A549 (cell line): Measurements from ENCODE around the gene TBC1D24.
"Not testable (repeated sequence)": the region's sequence is repeated elsewhere in the genome, so short reads cannot be mapped to it uniquely, and the experiment has no call there.

Experiments used
- CHD4 ChIP-seq: fragments of 200-600 bp; sonication (generic); IDR thresholded peaks from 2 replicates; pipeline ENCODE4 v1.6.1; 2016; ENCODE audit warnings: antibody characterized with exemption, mild to moderate bottlenecking, borderline replicate concordance
- HMGXB4 ChIP-seq: fragments of 250-450 bp; sonication (Bioruptor Pico); IDR thresholded peaks from 2 replicates; pipeline ENCODE4 v1.5.0; 2021; ENCODE audit warnings: mild to moderate bottlenecking, moderate library complexity, borderline replicate concordance
- JUNB ChIP-seq: fragments of >200 bp; sonication (Bioruptor Twin); formaldehyde crosslinking; IDR thresholded peaks from 2 replicates; pipeline ENCODE4 v1.6.1; 2016
- NR3C1 ChIP-seq: fragments of >200 bp; sonication (Bioruptor Twin); formaldehyde crosslinking; IDR thresholded peaks from 3 replicates; pipeline ENCODE4 v1.6.1; 2017
- POLR2A ChIP-seq: IDR thresholded peaks from 2 replicates; pipeline ENCODE4 v1.6.1; 2012; ENCODE audit warnings: mild to moderate bottlenecking, low read length
- POLR2AphosphoS2 ChIP-seq: conservative IDR thresholded peaks from 2 replicates; pipeline ENCODE4 v1.6.1; 2012; ENCODE audit warnings: low read length, improper control_type of control experiment, inconsistent platforms
- RAD21 ChIP-seq, 2 experiments: fragments of >200 bp in 1 of 2; sonication (Bioruptor Twin) in 1 of 2; formaldehyde crosslinking in 1 of 2; IDR thresholded peaks in 1 of 2; conservative IDR thresholded peaks in 1 of 2; 2 replicates in 1 of 2; 3 replicates in 1 of 2; pipeline ENCODE4 v1.6.1; 2012 to 2018; ENCODE audit warnings: inconsistent platforms in 1 of 2
- RFX5 ChIP-seq: fragments of 450-650 bp; IDR thresholded peaks from 2 replicates; pipeline ENCODE4 v1.7.1; 2014; ENCODE audit warnings: antibody characterized with exemption, mild to moderate bottlenecking, moderate library complexity
- SREBF2 ChIP-seq: fragments of 450-650 bp; IDR thresholded peaks from 2 replicates; pipeline ENCODE4 v1.6.1; 2014; ENCODE audit warnings: mild to moderate bottlenecking, moderate library complexity
- TF ChIP-seq, protein P1 (sequence below): fragments of >200 bp; sonication (Bioruptor Twin); formaldehyde crosslinking; IDR thresholded peaks from 3 replicates; pipeline ENCODE4 v1.5.1; 2016
- TF ChIP-seq, protein P2 (sequence below): IDR thresholded peaks from 2 replicates; pipeline ENCODE4 v1.6.1; 2012

- TF ChIP-seq, protein P1, sequence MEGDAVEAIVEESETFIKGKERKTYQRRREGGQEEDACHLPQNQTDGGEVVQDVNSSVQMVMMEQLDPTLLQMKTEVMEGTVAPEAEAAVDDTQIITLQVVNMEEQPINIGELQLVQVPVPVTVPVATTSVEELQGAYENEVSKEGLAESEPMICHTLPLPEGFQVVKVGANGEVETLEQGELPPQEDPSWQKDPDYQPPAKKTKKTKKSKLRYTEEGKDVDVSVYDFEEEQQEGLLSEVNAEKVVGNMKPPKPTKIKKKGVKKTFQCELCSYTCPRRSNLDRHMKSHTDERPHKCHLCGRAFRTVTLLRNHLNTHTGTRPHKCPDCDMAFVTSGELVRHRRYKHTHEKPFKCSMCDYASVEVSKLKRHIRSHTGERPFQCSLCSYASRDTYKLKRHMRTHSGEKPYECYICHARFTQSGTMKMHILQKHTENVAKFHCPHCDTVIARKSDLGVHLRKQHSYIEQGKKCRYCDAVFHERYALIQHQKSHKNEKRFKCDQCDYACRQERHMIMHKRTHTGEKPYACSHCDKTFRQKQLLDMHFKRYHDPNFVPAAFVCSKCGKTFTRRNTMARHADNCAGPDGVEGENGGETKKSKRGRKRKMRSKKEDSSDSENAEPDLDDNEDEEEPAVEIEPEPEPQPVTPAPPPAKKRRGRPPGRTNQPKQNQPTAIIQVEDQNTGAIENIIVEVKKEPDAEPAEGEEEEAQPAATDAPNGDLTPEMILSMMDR, result not testable (repeated sequence)
- TF ChIP-seq NR3C1; HMGXB4 (CRISPR knock-in tag); CHD4; POLR2AphosphoS2; SREBF2; RAD21 (conservative IDR thresholded peaks at IDR 0.05 in 1 of 2, IDR thresholded peaks at IDR 0.05 in 1 of 2); POLR2A; RFX5; JUNB: not testable (repeated sequence)
- TF ChIP-seq, protein P2, sequence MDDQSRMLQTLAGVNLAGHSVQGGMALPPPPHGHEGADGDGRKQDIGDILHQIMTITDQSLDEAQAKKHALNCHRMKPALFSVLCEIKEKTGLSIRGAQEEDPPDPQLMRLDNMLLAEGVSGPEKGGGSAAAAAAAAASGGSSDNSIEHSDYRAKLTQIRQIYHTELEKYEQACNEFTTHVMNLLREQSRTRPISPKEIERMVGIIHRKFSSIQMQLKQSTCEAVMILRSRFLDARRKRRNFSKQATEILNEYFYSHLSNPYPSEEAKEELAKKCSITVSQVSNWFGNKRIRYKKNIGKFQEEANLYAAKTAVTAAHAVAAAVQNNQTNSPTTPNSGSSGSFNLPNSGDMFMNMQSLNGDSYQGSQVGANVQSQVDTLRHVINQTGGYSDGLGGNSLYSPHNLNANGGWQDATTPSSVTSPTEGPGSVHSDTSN, result not testable (repeated sequence)
These were observed 5.1 kb downstream of the TBC1D24 start for GRCh38 chr16:2479996-2480395.
